ENCODE data around the gene PRSS38.
"Not testable (repeated sequence)": the region's sequence is repeated elsewhere in the genome, so short reads cannot be mapped to it uniquely, and the experiment has no call there.

Gene PRSS38

GRCh38 chr1:227846265-227846858 is 30.9 kb downstream of the PRSS38 start:
- DNase-seq: no peak

- not testable (repeated sequence) for DNase-seq
Observed at GRCh38 chr1:227847046-227847445, 31.6 kb downstream of the PRSS38 start.

GRCh38 chr1:227848430-227848932 is 33.0 kb downstream of the PRSS38 start:
- DNase-seq: no peak

GRCh38 chr1:227849251-227849650 is 33.8 kb downstream of the PRSS38 start:
- no peak for DNase-seq

- DNase-seq: no peak
Observed at GRCh38 chr1:227854189-227854588, 38.7 kb downstream of the PRSS38 start.

GRCh38 chr1:227855687-227856086 is 40.2 kb downstream of the PRSS38 start:
- no peak for DNase-seq

- DNase-seq: no peak
Observed at GRCh38 chr1:227856147-227856858, 40.8 kb downstream of the PRSS38 start.

GRCh38 chr1:227864882-227865281 is 49.4 kb downstream of the PRSS38 start:
- DNase-seq: no peak

GRCh38 chr1:227869279-227869842 is 53.9 kb downstream of the PRSS38 start:
- DNase-seq: no peak

GRCh38 chr1:227869851-227870305 is 54.4 kb downstream of the PRSS38 start:
- peak; percentile 58 for DNase-seq

- DNase-seq: no peak
Observed at GRCh38 chr1:227870366-227870765, 54.9 kb downstream of the PRSS38 start.

- not testable (repeated sequence) for DNase-seq
Observed at GRCh38 chr1:227871892-227872291, 56.4 kb downstream of the PRSS38 start.

GRCh38 chr1:227877810-227878209 is 62.3 kb downstream of the PRSS38 start:
- not testable (repeated sequence) for DNase-seq

GRCh38 chr1:227880342-227880924 is 65.0 kb downstream of the PRSS38 start:
- no peak for DNase-seq

- peak; percentile 11 for DNase-seq
Observed at GRCh38 chr1:227883073-227883520, 67.6 kb downstream of the PRSS38 start.

GRCh38 chr1:227883641-227884301 is 68.3 kb downstream of the PRSS38 start:
- DNase-seq: peak; percentile 16

GRCh38 chr1:227884370-227885134 is 69.1 kb downstream of the PRSS38 start:
- peak; percentile 20 for DNase-seq

GRCh38 chr1:227885135-227885647 is 69.7 kb downstream of the PRSS38 start:
- DNase-seq: peak; percentile 33

GRCh38 chr1:227885648-227886502 is 70.4 kb downstream of the PRSS38 start:
- DNase-seq: peak; percentile 82

- no peak for DNase-seq
Observed at GRCh38 chr1:227886503-227886961, 71.1 kb downstream of the PRSS38 start.
